HG03060 (cell line): Measurements from ENCODE around the gene ST3GAL3.
"Not testable (repeated sequence)": the region's sequence is repeated elsewhere in the genome, so short reads cannot be mapped to it uniquely, and the experiment has no call there.

Source experiments
- ATAC-seq: cut with Tn5 transposase; IDR thresholded peaks from one replicate; pipeline ENCODE4 v1.9.1; 2021; ENCODE audit warnings: low read depth, moderate number of reproducible peaks; ENCODE audit not compliant: unreplicated experiment

ST3GAL3 gene

DNA sequence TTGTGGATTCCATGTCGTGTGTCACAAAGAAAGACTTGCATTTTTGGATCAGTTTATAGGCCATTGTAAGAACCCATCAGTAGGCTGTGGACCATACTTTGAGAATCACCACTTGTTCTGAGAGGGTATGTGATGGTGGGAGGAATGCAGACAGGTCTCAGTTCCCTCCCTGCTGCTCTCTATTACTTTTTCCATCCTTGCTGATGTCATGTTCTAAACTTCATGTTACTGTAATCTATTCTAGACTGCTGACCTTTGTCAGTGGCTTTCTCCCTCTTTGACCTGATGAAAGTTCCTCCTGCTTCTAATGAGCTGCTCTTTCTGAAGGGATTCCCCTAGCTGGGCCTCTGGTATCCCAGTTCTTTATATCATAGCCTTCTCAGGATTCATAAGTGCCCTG is 46.1 kb downstream of the ST3GAL3 start:
- ATAC-seq = no peak

DNA sequence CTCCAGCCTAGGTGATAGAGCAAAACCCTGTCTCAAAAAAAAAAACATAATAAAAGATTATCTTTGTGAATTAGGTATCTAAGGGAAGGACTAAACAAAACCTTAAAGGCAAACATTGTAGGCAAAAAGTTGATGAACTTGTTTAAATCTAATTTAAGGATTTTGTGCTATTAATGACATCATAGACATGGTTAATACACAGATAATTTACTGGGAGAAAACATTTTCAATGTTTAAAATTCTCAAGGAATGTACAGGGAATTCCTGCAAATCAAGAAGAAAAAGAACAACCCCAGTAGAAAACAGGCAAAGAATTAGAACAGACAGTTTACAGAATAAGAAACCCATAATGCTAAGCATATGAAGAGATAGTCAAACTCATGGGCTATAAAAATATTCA is 47.6 kb downstream of the ST3GAL3 start:
- ATAC-seq = no peak

DNA sequence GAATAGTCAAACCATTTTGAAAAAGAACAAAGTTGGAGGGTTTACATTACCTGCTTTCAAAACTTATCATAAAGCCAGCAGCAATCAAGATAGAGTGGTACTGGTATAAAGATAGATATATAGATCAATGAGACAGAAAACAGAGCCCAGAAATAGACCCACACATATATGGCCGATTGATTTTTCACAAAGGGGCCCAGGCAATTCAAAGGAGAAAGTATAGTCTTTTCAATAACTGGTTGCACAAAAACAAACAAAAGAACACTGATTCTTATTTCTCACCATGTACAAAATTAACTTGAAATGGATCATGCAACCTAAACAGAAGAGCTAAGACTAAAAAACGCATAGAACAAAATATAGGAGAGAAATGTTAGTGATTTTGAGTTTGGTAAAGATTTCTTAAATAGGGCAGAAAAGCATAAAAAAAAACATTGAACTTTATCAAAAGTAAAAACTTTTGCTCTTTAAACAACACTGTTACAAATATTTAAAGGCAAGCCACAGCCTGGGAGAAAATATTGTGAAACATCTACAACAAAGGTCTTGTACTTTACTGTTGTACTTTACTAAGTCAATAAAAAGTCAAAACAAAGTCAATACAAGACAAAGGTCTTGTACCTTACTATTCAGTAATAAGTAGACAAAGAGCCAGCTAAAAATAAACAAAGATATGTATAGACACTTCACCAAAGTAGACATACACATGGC is 50.2 kb downstream of the ST3GAL3 start:
- no peak for ATAC-seq

DNA sequence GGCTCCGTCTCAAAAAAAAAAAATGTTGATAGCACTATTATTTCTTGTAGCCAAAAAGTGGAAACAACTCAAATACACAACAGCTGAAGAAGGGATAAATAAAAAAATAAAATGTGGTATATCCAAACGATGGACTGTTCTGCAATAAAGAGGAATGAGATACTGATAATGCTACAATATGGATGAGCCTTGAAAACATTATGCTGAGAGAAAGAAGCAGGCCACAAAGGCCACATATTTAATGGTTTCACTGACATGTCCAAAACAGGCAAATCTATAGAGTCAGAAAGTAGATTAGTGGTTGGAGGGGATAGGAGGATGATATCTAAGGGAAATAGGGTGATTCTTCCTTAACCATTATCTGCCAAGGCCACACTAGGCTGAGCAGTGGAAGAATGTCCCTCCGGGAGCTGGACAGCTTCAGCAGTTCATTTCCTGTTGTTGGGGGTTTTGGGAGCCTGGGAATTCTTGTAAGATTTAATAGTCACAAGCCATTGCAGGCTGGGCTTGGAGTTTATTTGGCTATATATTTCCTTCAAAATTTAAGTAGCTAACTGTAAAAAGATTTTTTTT is 53.5 kb downstream of the ST3GAL3 start:
- ATAC-seq = no peak

DNA sequence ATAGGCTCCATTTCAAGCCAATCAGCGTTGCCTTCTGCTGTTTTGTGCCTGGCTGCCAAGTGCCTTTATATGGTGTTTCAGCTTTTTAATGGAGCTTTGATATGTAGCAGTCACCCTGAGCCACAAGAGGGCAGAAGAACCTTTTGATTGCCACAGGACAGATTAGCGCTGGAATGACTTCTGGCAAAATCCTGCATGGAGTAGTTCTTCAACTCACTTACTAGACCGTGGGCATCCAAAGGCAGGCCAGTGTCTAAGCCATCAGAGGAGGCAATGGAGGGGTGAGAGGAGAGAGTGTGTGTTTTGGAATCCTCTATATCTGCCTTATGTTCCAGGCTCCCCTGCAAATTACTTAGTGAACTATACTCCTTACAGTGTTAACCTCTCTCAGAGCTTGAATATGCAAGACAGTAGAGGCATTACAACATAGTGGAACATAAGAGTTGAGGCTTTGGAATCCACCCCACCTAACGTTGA is 56.2 kb downstream of the ST3GAL3 start:
- no peak for ATAC-seq

DNA sequence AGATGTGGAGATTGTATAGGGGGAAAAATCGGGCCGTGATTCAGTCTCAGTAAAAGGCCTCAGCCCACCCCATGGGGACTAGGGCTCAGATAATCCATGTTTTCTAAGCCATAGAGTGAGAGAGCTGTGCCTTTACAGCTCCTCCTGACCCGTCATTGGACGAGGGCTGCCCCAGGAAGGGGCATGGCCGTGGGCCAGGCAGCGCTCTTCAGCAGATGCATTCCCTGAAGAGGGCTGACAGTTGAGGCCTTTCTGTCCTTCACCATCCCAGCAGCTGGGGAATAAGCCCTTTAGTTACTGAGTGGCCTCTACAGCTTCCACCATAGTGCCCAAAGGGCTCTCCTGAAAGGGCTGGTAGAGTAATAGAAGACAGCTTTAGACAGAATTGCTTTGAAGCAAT is 57.2 kb downstream of the ST3GAL3 start:
- ATAC-seq = no peak

DNA sequence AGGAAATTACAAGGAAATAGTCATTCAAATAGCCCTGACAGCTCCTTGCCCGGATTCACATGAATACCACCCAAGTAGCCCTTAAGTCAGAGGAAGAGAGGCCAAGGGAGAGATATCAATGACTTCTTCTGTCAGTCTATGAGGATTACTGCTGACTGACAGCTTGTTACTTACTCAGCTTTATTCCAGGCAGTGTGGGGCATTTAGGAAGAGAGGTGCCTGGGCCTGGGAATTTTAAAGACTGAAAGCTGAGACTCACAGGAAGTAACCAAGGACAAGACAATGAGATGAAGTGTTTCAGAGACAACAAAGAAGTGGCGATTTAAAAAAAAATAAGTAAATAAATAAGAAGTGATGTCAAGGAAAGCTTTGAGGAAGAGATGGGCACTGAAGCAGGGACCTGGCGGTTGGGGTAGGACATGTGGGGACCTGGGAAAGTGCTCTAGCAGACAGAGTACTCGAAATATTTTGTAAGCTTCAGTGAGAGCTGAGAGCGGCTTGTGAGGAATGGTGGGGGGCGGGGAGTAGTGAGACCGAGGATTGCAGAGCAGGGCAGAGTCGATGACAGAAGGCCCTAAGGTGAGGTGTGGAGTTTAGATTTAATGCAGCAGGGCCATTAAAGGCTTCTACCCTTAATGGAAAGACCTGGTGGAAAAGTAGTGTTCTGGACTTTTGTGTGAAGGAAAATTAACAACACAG is 58.9 kb downstream of the ST3GAL3 start:
- ATAC-seq = no peak

DNA sequence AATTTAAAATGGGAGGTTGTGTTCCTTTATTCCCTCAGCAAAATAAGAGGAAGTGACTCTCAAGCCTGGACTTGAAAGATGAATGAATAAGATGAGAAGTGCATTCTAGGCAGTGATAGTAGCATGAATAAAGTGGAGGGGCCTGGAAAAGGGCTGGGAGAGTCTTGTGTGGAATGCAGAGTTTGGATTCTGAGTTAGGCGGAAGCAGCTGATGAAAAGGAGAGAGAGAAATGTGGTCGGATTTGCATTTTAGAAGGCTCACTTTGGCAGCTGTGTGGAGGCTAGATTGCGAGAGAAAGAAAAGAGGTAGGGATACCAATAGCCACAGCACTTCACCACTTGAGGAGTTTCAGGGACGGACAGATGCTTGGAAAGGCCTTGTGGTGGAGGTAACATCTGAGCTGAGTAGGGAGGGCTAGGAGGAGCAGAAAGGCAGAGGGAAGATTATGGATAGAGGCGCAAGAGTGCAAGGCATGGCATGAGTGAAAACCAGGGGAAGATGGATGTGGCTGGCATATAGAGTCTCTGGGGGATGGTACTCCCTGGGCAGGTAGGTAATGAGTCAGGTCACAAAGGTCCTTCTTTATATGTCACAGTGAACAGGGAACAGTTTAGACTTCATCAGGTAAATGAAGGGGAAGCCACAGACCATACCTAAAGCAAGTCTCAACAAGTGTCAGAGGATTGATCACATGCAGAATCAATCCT is 59.6 kb downstream of the ST3GAL3 start:
- no peak for ATAC-seq

DNA sequence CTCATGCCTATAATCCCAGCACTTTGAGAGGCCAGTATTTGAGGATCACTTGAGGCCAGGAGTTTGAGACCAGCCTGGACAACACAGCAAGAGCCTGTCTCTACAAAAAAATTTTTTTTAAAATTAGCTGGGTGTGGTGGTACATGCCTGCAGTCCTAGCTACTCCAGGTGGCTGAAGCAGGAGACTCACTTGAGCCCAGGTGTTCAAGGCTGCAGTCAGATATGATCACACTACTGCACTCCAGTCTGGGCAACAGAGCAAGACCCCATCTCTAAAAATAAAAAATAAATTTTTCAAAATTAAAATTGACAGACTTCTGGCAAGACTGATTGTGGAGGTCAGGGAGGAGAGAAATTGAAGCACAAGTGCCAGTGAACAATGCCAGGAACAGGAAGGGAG is 60.8 kb downstream of the ST3GAL3 start:
- ATAC-seq = no peak

DNA sequence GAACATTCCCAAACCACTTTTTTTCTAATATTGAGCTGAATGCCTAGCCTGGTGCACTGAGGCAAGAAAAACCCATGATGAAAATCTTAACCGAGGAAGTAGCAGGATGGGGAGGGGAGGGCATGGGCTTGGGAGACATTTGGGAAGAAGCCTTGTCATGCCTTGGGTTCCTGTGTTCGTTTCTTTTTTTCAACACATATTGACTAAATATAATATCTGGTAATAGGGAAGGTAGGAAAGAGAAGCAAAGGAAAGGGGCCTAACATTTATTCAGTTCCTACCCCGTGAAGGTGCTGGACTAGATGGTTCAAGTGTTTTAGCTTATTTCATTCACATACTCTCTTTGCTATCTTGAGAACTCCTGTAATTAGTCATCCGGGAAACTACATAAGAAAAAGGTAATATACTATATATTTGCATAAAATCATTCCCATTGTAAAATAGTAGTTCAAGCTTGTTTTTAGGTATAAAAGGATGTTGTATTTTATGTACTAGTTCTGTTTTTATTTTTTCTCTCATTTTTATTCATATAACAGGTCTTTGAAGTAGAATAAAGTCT is 62.1 kb downstream of the ST3GAL3 start:
- no peak for ATAC-seq

DNA sequence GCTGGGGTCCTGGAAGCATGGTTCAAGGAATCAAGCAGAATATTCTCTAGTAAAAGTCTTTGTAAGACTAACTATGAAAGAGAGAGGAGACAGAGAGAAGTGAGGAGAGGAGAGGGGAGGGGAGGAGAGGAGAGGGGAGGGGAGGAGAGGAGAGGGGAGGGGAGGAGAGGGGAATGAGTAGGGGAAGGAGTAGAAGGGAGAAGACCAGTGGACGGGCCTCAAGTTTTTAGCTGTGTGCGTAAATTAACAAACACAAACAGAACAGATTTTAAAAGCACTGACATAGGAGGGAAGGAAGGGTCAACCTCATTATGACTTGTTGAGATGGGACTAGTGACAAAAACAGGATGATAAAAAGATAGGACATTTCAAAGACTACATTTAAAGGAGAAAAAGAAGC is 62.8 kb downstream of the ST3GAL3 start:
- no peak for ATAC-seq

DNA sequence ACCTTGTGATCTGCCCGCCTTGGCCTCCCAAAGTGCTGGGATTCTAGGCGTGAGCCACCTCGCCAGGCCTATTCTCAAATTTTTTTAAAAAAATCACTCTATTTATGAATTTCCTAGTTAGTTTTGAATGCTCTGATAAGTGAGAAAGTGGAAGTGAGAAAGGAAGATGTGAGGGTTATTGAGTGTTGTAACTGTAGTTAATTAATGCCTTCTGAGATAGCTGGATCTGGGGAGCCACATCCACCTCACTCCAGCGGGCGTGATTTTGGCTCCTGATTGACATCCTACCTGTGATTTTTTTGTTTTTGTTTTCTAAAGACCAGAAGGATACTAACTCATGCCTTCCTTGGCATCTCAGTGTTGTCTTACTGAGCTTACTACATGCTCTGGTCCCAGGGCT is 65.6 kb downstream of the ST3GAL3 start:
- ATAC-seq = no peak

DNA sequence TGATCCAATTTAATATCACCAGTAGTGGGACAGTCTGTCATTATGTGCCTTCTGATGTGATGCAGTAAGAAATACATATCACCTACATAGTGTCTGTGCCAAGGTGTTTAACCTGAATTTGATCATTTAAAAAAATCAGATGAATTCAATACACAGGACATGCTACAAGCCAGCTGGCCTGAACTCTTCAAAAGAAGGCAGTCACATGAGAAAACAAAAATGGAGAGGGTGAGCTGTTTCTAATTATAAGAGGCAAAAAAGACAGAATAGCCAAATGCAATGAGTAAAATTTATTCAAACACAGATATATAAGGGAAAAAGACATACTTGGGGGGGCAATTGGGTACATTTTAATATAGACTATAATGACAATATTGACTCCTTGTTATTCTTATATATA is 66.5 kb downstream of the ST3GAL3 start:
- ATAC-seq = no peak

DNA sequence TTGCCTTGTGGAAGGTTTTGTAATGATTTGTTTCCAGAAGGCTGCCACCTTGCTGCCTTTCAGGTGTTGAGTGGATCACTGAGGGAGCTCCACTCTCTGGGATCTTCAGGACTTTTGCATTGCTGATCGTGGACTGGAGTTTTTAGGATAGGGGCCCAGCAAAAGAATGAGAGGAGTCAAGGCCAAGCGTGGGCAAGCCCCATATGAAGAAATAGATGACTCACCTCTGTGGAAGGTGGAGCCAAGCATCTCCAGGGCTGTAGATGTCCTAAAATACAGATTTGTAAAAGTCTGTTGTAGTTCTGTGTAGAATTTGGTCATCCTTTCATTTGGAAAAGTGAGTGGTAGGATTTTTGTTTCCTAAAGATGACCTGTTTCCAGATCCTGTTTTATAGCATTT is 67.0 kb downstream of the ST3GAL3 start:
- ATAC-seq = no peak

DNA sequence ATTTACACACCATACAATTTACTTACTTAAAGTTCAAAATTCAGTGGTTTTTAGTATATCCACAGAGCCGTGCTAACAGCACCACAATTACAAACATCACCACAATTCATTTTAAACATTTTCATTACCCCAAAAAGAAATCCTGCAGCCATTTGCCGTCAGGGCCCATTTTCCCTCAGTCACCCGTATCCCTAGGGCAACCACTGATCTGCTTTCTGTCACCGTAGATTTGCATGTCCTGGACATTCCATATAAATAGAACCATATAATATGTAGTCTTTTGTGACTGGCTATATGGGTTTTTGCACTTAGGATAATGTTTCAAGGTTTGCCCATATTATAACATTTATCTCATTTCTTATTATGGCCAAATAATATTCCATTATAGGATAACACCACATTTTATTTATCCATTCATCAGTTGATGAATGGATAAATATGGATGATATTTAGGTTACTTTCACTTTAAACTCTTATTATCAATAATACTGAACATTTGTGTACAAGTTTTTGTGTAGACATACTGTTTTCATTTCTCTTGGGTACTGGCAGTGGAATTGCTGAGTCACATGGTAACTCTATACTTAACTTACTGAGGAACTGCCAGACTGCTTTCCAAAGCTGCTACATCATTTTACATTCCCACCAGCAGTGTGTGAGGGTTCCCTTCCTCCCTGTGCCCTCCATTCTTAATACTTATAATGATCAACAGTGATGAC is 68.9 kb downstream of the ST3GAL3 start:
- no peak for ATAC-seq

DNA sequence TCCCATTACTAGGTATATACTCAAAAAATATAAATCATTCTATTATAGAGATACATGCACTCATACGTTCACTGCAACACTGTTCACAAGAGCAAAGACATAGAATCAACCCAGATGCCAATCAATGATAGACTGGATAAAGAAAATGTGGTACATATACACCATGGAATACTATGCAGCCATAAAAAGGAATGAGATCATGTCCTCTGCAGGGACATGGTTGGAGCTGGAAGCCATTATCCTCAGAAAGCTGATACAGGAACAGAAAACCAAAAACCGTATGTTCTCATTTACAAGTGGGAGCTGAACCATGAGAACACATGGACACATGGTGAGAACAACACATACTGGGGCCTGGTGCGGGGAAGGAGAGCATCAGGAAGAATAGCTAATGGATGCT is 70.6 kb downstream of the ST3GAL3 start:
- ATAC-seq = not testable (repeated sequence)

DNA sequence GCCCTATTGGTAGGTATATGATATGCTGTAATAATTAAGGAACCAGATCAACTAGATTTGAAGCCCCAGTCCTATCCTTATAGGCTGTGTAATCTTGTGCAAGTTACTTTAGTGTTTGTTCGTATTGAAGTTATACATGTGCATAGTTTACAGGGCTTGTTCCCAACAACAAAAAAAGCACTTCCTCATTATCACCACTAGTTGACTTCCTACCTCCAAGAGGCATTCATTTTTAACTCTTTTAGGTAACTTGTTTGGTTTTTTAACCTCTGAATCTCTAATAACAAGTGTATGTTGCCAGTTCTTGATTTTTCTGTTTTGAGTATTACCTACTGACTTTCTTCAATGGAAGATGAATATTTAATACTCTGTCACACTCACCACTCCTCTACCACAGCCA is 71.9 kb downstream of the ST3GAL3 start:
- ATAC-seq = no peak

DNA sequence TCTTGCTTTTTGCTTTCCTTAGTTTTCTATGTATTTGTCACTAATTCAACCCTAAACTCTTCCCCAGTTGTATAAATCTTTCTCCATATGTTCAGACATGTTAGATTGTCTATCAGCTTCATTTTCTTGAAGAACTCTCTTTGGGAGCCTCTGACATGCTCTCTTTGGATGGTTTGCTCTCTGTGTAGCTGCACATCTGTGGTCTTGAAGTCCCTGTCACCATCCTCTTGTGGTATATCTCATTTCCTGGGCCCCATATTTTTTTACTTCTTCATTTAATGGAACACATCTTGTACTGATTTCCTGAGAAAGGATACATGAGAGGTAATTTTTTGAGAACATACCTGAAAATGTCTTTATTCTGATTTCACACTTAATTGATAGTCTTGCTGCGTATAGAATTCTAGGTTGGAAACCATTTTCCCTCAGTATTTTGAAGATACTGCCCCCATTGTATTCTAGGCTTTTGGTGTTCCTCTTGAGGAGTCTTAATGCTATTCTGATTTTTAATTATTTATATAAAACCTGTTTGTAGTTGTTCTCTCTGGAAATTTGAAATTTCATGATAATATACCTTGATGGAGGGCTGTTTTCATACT is 72.6 kb downstream of the ST3GAL3 start:
- ATAC-seq = no peak

DNA sequence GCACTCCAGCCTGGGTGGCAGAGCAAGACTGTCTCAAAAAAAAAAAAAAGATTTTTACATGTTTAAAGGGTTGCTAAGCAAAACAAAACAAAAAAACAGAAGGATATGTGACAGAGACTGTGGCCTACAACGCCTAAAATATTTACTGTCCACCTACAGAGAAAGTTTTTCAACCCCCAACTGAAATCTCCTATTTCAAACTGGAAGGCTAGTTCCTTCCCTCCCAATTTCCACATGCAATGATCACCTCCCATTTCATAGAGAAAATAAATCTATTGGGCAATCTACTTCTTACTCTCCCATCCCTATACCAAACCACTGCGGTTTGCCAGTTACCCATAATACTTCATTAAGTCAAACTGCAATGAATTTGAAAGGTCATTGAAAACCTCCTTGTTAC is 74.2 kb downstream of the ST3GAL3 start:
- no peak for ATAC-seq

DNA sequence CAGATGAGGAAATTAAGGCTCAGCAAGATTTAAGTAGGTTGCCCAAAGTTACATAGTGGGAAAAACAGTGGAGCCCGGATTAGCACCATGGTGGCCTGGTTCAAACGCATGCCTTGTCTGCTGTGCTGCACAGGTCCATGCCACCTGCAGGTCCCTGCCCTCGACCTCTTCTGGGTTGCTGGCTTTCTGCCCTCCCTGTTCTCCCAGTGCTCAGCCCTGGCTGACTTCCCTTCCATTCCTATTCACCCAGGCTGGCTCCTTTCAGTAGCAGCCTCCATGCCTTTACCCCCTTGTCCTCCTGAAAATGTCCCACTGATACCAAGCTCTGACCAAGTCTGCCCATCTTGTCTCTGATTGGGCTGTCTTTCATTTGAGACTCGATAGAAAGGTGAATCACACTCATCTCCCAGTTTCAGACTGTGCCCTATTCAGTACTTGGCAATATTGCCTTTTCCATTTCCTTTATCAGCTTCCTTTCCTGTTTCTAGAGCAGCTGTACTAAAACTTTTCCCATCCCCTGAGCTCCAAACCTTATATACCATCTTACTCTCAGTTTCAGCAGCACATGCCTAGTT is 75.8 kb downstream of the ST3GAL3 start:
- ATAC-seq = no peak
